ENCODE results near the gene CACNA1F.

Gene CACNA1F

DNA sequence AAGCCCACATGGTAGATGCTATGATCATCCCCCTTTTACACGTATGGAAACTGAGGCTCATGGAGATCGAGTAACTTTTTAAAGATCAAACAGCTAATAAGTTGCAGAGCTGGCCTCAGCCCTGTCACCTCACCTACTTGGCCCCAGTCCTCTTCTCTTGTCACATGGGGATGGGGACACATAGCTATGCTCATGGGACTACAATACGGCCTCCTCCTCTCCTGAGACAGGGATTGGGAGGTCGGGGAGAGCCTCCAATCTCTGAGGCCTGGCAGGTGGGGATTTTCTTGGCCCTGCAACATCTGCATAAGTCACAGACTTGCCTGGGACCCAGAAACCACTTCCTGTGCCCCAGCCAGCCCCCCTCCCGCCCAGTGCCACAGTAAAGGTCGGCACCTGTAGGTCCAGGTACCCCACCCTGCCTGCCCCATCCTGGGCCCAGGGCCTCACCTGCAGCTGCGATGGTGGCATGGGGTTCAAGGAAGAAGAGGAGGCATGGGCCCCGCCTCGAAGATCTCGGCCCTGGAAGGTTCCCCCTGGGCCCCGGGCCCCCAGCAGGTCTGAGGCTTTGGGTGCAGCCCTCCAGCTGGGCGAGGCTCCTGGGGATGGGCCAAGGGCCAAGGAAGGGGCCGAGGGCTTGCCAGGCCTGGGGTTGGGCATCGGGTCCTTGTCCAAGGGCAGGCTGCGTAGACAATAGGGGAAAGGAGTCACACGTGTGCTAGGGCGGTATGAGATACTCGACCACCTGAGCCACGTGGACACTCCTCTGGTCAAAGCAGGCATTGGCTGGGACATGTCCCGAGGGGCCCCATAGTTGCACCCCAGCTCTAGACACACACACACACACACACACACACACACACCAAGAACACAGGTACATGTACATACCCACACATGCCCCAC, 25.0 kb upstream of the CACNA1F start:
- no peak for DNase-seq (ENCODE audit: low read depth in 2 of 3, low spot score in 1 of 3)

GRCh38 chrX:49257074-49257790, 24.1 kb upstream of the CACNA1F start:
- DNase-seq (ENCODE audit: low read depth in 2 of 3, low spot score in 1 of 3), result no peak

- DNase-seq (ENCODE audit: low read depth in 2 of 3, low spot score in 1 of 3), result no peak
Measured at GRCh38 chrX:49256268-49256995, 23.3 kb upstream of the CACNA1F start.

- no peak for DNase-seq (ENCODE audit: low read depth in 2 of 3, low spot score in 1 of 3)
Measured at GRCh38 chrX:49254639-49255038, 21.5 kb upstream of the CACNA1F start.

- DNase-seq (ENCODE audit: low read depth in 2 of 3, low spot score in 1 of 3), result no peak
Measured at GRCh38 chrX:49251325-49251724, 18.2 kb upstream of the CACNA1F start.

GRCh38 chrX:49250578-49250977, 17.4 kb upstream of the CACNA1F start:
- no peak for DNase-seq (ENCODE audit: low read depth in 2 of 3, low spot score in 1 of 3)

DNA sequence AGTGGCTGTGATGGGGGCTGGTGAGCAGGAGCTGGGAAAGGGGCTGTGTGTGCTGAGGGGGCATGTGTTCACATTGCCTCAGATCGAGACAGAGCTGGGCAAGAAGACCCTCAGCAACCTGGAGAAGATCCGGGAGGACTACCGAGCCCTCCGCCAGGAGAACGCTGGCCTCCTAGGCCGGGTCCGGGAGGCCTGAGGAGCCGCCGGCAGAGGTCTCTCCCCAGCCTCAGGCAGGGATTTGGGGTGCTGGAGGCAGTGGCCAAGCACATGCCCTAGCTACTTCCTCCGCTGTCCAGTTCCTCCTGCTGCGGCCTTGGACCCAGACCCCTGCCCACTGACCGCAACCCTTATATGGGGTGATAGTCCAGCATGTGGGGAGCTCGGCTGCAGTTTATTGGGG, 16.9 kb upstream of the CACNA1F start:
- no peak for DNase-seq (ENCODE audit: low read depth in 2 of 3, low spot score in 1 of 3)

DNA sequence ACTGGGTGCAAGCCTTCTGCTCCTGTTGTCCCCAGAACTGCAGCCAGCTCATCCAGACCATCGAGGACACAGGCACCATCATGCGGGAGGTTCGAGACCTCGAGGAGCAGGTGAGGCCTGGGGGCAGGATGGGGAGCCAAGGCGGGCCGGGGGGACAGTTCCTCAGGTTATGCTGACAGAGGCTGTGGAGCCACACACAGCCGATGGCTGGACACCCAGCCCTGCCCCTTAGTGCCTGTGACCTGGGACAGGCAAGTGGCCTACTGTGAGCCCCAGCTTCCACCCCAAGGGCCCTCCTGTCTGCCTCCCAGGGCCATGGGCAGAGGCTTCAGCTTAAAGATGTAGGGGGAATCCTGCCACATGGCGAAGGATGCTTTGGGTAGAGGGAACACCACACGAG, 16.5 kb upstream of the CACNA1F start:
- DNase-seq (ENCODE audit: low read depth in 2 of 3, low spot score in 1 of 3), result no peak

DNA sequence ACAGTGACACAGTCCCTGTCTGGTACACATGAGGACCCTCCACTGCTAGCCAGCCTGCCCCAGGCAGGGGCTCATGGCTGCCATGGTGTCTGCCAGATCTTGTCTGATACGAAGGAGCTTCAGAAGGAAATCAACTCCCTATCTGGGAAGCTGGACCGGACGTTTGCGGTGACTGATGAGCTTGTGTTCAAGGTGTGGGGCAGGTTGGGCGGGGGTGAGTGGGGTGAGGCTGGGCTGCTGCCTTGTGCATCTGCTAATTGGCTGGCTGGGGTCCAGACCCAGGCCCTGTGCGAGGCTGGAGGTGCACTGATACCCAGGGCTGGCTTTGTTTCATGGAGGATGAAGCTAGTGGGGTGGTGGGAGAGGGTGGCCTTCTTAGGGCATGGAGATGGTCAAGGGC, 15.9 kb upstream of the CACNA1F start:
- no peak for DNase-seq (ENCODE audit: low read depth in 2 of 3, low spot score in 1 of 3)

GRCh38 chrX:49247916-49248811, 15.0 kb upstream of the CACNA1F start:
- DNase-seq (ENCODE audit: low read depth in 2 of 3, low spot score in 1 of 3), result no peak

DNA sequence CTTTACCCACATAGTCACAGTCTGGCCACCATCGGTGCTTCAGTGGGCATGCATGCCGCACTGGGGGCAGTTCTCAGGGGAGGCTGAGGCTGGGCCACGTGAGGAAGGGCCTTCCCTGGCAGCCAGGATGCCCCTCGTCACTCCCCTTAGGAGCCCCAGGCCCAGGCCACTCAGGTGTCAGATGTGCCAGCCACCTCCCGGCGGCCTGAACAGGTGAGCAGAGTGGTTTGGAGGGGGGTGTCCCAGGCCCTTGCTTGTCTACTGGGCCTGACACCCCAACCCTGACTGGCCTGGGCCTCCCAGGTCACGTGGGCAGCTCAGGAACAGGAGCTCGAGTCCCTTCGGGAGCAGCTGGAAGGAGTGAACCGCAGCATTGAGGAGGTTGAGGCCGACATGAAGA, 14.2 kb upstream of the CACNA1F start:
- no peak for DNase-seq (ENCODE audit: low read depth in 2 of 3, low spot score in 1 of 3)

DNA sequence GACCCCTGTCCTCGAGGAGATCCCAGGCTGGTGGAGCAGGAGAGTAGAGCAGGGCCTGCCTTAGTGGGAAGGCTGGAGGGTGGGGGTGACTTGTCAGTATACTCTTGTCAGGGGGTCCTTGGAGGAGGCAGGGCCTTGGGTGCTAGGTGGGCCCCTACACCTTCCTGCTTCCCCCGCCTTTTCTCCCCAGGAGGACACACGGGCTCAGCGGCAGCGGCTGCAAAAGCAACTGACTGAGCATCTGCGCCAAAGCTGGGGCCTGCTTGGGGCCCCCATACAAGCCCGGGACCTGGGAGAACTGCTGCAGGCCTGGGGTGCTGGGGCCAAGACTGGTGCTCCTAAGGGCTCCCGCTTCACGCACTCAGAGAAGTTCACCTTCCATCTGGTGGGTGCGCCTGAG, 13.4 kb upstream of the CACNA1F start:
- DNase-seq (ENCODE audit: low read depth in 2 of 3, low spot score in 1 of 3), result no peak

GRCh38 chrX:49244207-49244606, 11.1 kb upstream of the CACNA1F start:
- no peak for DNase-seq (ENCODE audit: low read depth in 2 of 3, low spot score in 1 of 3)

- DNase-seq (ENCODE audit: low read depth in 2 of 3, low spot score in 1 of 3), result no peak
Measured at GRCh38 chrX:49243166-49243565, 10.0 kb upstream of the CACNA1F start.

- no peak for DNase-seq (ENCODE audit: low read depth in 2 of 3, low spot score in 1 of 3)
Measured at GRCh38 chrX:49242545-49243066, 9.5 kb upstream of the CACNA1F start.

GRCh38 chrX:49238735-49239134, 5.6 kb upstream of the CACNA1F start:
- DNase-seq (ENCODE audit: low read depth in 2 of 3, low spot score in 1 of 3), result no peak

- no peak for DNase-seq (ENCODE audit: low read depth in 2 of 3, low spot score in 1 of 3)
Measured at GRCh38 chrX:49237060-49237459, 3.9 kb upstream of the CACNA1F start.

DNA sequence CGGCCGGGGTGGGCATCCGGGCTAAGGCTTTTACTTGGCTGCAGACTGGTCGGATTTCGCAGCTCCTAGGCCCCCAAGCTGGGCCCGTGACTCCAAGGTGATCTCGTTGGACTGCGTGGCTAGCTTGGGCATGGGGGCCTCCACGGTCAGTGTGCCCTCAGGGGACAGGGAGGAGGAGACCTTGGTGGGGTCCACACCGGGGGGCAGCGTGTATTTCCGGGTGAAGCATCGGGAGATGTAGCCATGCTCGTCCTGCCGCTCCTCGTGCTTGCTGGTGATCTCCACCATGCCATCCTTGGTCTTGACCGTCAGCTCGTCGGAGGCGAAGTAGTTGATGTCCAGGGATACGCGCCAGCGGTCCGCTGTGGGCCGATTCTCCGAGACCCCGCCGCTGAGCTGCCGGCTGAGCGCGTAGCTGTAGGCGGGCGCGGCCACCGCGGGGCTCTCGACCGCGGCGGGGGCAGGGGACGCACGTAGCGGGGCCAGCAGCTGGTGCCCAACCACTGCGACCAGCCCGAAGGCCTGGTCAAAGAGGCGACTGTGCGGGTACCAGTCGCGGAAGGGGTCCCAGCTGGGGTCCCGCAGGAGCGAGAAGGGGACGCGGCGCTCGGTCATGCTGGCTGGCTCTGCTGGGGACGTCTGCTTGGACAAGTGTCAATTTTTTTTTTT, 881 bp upstream of the CACNA1F start:
- DNase-seq (ENCODE audit: low read depth in 2 of 3, low spot score in 1 of 3), result no peak

- no peak for DNase-seq (ENCODE audit: low read depth in 2 of 3, low spot score in 1 of 3)
Measured at GRCh38 chrX:49232525-49232924, 615 bp downstream of the CACNA1F start.
